Lung (tissue), 12 donors: ENCODE measurements around the gene NOL11. TPM values are rescaled to one million over a fixed set of nuclear protein-coding genes. Genes with fewer than 3 reads are reported as not detected.
"Not testable (repeated sequence)": the region's sequence is repeated elsewhere in the genome, so short reads cannot be mapped to it uniquely, and the experiment has no call there.

Experiments used
- ATAC-seq: fragments of 200-7000 bp; cut with Tn5 transposase; one replicate; pipeline ENCODE4 v1.9.1; 2020; ENCODE audit warnings: moderate number of reproducible peaks; ENCODE audit not compliant: insufficient read depth, low FRiP score
- DNase-seq, 3 donors: peaks; one replicate each; pipeline ENCODE4 v3.0.0-alpha.2; 2013 to 2017
- H3K27ac ChIP-seq, 2 donors: one replicate each; pipeline ENCODE4 v1.5.1; 2013; ENCODE audit warnings: mild to moderate bottlenecking in 2 of 2, moderate library complexity in 2 of 2, control low read depth in 1 of 2, inconsistent platforms in 1 of 2, low read depth in 1 of 2, low read length in 1 of 2
- H3K27me3 ChIP-seq, 3 donors: one replicate each; pipeline ENCODE4 v1.5.1; 2013; ENCODE audit warnings: low read length in 2 of 3; ENCODE audit not compliant: control insufficient read depth in 3 of 3, insufficient read depth in 3 of 3
- H3K36me3 ChIP-seq, 4 donors: one replicate each; pipeline ENCODE4 v1.5.1; 2013; ENCODE audit warnings: low read length in 4 of 4, mild to moderate bottlenecking in 1 of 4, moderate library complexity in 1 of 4; ENCODE audit not compliant: control insufficient read depth in 4 of 4, insufficient read depth in 4 of 4
- H3K4me1 ChIP-seq, 5 donors: one replicate each; pipeline ENCODE4 v1.5.1; 2013; ENCODE audit warnings: low read length in 5 of 5, mild to moderate bottlenecking in 2 of 5, moderate library complexity in 1 of 5; ENCODE audit not compliant: control insufficient read depth in 5 of 5, insufficient read depth in 5 of 5
- H3K4me3 ChIP-seq: one replicate; pipeline ENCODE4 v1.5.1; 2013; ENCODE audit warnings: mild to moderate bottlenecking, control low read depth, moderate library complexity
- H3K9ac ChIP-seq, 2 donors: one replicate each; pipeline ENCODE4 v1.5.1; 2013; ENCODE audit warnings: low read length in 2 of 2, control low read depth in 1 of 2; ENCODE audit not compliant: insufficient read depth in 1 of 2
- H3K9me3 ChIP-seq, 4 donors: one replicate each; pipeline ENCODE4 v1.5.1; 2013; ENCODE audit warnings: low read length in 3 of 4, mild to moderate bottlenecking in 1 of 4, moderate library complexity in 1 of 4; ENCODE audit not compliant: control insufficient read depth in 4 of 4, insufficient read depth in 3 of 4
- WGBS, 2 donors: extraction: QIAGEN DNeasy Blood & Tissue Kit; methylation state at CpG; one replicate each; pipeline ENCODE4 v1.1.7; 2013; 5-methylcytosine and 5-hydroxymethylcytosine counted together
- polyA plus RNA-seq, 2 donors: library from polyadenylated mRNA; stranded (reverse); fragments of 200-250 nt; gene quantifications; one replicate each; pipeline ENCODE4 v1.2.1, GENCODE V29; 2013
- total RNA-seq, 2 donors: library from RNA; depleted of rRNA in 1 of 2; stranded (reverse); fragments of >200 nt in 1 of 2; gene quantifications; one replicate each; pipeline ENCODE4 v1.2.1, GENCODE V29; 2014 to 2021
- TF ChIP-seq, protein P1 (sequence below): IDR thresholded peaks from 2 replicates; pipeline ENCODE4 v1.5.1; 2012; ENCODE audit warnings: mild to moderate bottlenecking; ENCODE audit errors: control extremely low read depth, extremely low read depth
- donor health status: control.
- donor health status: control.
- donor health status: Bipolar disorder and iron deficiency.
- donor health status: healthy.
- donor health status: DM: yes; HTN: yes; CAD: no.

NOL11 gene
- total and polyA plus RNA-seq, 4 donors, result 18.4 to 46.9 (median 37.8) TPM

DNA sequence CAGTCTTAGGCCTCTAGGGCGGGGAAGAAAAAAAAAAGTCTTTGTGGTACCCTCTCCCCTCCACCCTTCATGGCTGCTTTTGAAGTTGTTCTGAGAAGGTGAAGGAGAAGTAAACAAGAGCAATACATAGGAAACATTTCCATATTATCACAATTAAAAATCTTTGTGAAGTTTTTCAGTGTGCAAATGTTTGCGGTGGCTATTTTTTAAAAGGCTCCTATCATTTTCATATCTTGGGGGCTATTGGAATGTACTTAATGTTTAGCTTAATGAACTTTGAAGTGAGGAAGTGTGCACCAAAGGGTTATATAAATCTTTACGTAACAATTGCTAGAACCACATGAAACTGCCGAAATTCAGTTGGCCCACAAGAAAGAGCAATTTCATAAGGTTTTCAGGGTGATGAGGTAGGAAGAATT lies 7.6 kb downstream of the NOL11 start:
- H3K4me3 ChIP-seq, result no peak overlapping the region
- ATAC-seq, result no peak
- no peaks in the 10 kb centered on the region for H3K27me3 ChIP-seq
- peaks cover 26 to 72% (median 52%) of the 10 kb centered on the region in 4 donors for H3K36me3 ChIP-seq
- H3K27ac ChIP-seq, result no peak overlapping the region
- TF ChIP-seq, protein P1, sequence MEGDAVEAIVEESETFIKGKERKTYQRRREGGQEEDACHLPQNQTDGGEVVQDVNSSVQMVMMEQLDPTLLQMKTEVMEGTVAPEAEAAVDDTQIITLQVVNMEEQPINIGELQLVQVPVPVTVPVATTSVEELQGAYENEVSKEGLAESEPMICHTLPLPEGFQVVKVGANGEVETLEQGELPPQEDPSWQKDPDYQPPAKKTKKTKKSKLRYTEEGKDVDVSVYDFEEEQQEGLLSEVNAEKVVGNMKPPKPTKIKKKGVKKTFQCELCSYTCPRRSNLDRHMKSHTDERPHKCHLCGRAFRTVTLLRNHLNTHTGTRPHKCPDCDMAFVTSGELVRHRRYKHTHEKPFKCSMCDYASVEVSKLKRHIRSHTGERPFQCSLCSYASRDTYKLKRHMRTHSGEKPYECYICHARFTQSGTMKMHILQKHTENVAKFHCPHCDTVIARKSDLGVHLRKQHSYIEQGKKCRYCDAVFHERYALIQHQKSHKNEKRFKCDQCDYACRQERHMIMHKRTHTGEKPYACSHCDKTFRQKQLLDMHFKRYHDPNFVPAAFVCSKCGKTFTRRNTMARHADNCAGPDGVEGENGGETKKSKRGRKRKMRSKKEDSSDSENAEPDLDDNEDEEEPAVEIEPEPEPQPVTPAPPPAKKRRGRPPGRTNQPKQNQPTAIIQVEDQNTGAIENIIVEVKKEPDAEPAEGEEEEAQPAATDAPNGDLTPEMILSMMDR, result no peak
- 63 to 89% methylated on average over 4 of the region's 4 CpGs for WGBS, 2 donors
- no peak for DNase-seq
- no peaks in the 10 kb centered on the region for H3K4me1 ChIP-seq
- H3K9me3 ChIP-seq, result no peaks in the 10 kb centered on the region
- no peak overlapping the region for H3K9ac ChIP-seq

DNA sequence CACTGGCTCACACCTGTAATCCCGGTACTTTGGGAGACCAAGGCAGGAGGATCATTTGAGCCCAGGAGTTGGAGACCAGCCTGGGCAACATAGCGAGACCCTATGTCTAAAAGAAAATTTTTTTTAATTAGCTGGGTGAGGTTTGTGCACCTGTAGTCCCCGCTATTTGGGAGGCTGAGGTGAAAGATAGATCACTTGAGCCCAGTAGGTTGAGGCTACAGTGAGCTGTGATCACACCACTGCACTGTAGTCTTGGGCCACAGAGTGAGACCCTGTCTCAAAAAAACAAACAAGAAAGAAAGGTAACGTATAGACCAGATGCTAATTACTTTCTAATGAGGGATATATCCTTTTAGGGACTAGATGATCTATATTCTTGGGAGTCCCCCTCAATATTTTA lies 8.1 kb downstream of the NOL11 start:
- ATAC-seq (no peak), DNase-seq (no peak)
- Histone ChIP-seq H3K4me1 (no peaks in the 10 kb centered on the region), H3K9ac (no peak overlapping the region), H3K9me3 (no peaks in the 10 kb centered on the region), H3K27ac (no peak overlapping the region), H3K27me3 (no peaks in the 10 kb centered on the region), H3K36me3 (peaks cover 28 to 73% (median 53%) of the 10 kb centered on the region in 4 donors), H3K4me3 (no peak overlapping the region)
- TF ChIP-seq, protein P1, result no peak
- WGBS, 2 donors, result 91 to 96% methylated on average over 4 of the region's 4 CpGs

DNA sequence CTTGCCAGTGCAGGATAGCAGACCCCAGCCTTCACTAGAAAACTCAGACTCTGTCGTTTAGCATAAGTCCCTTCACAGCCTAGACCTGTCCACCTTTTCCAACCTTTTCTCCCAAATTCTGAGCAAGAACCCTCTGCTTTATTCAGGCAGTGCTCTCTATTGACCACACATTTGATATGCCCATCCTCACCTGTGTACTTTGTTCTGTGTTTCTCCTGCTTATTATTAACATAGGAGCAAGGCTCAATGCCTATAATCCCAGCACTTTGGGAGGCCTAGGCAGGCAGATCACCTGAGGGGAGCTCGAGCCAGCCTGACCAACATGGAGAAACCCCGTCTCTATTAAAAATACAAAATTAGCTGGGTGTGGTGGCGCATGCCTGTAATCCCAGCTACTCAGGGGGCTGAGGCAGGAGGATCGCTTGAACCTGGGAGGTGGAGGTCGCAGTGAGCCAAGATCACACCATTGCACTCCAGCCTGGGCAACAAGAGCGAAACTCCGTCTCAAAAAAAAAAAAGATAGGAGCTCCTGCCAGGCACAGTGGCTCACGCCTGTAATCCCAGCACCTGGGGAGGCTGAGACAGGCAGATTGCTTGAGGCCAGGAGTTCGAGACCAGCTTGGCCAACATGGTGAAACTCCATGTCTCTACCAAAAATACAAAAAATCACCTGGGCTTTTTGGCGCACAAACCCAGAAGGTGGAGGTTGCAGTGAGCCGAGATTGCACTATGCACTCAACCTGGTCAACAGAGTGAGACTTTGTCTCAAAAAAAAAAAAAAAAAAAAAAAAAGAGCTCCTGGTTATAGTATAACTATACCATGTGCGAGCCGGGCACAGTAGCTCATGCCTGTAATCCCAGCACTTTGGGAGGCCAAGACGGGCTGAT lies 9.7 kb downstream of the NOL11 start:
- H3K4me3 ChIP-seq, DNase-seq, ATAC-seq, H3K27ac ChIP-seq, H3K27me3 ChIP-seq, H3K4me1 ChIP-seq, H3K9ac ChIP-seq, H3K9me3 ChIP-seq: not testable (repeated sequence)
- peaks cover 32 to 68% (median 51%) of the 10 kb centered on the region in 4 donors for H3K36me3 ChIP-seq
- 94% methylated on average over 15 of the region's 15 CpGs for WGBS, 2 donors

DNA sequence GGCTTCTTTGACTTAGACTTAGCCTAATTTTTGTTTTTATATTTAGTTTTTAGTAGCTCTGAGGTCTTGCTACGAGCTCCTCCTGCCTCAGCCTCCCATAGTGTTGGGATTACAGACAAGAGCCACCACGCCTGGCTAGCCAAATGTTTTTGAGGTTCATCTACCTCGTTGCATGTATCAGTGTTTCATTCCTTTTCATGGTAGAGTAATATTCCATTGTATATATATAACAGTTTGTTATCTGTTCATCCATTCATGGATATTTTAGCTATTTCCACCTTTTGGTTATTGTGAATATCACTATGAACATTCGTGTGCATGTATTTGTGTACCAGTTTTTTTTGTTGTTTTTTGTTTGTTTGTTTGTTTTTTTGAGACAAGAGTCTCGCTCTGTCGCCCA lies 12.2 kb downstream of the NOL11 start:
- no peak overlapping the region for H3K4me3 ChIP-seq
- H3K9me3 ChIP-seq, result no peaks in the 10 kb centered on the region
- H3K9ac ChIP-seq, result no peak overlapping the region
- H3K27ac ChIP-seq, result no peak overlapping the region
- peaks cover 0 to 5% (median 0%) of the 10 kb centered on the region in 5 donors for H3K4me1 ChIP-seq
- DNase-seq (no peak), ATAC-seq (no peak)
- TF ChIP-seq, protein P1, result no peak
- 97 to 99% methylated on average over 6 of the region's 6 CpGs for WGBS, 2 donors
- no peaks in the 10 kb centered on the region for H3K27me3 ChIP-seq
- peaks cover 27 to 67% (median 45%) of the 10 kb centered on the region in 4 donors for H3K36me3 ChIP-seq
